K562 (cell line): ENCODE results near the gene PDCD1. TPM values are rescaled to one million over a fixed set of nuclear protein-coding genes. Genes with fewer than 3 reads are reported as not detected.
"Not testable (repeated sequence)": the region's sequence is repeated elsewhere in the genome, so short reads cannot be mapped to it uniquely, and the experiment has no call there.

Experiments used
- ATAC-seq: fragments of 200-7000 bp; cut with Tn5 transposase; 3 replicates; pipeline ENCODE4 v1.9.1; 2020; ENCODE audit warnings: moderate library complexity
- BruUV-seq: library from RNA; stranded (reverse); fragments of 400-500 nt; replicated peaks from 2 replicates; lab custom pipeline; 2021; lab: Mats Ljungman, UMichigan
- CTCF ChIA-PET: fragments of 300-600 bp; formaldehyde crosslinking; extraction: SDS; loops from one replicate; lab custom pipeline; 2021; ENCODE audit warnings: low intra/inter-chr PET ratio; lab: Yijun Ruan, JAX
- POLR2A ChIA-PET: fragments of 300-600, 350-650 bp; sonication (Branson Sonifier 250); formaldehyde crosslinking; extraction: SDS; loops from one replicate; lab custom pipeline; 2021; ENCODE audit warnings: antibody characterized with exemption, inconsistent platforms; lab: Yijun Ruan, JAX
- DNase-seq, 4 experiments: peaks; one replicate each; pipeline versions ENCODE4 v3.0.0 to v3.0.0-alpha.2; 2011 to 2018; ENCODE audit warnings: low spot score in 3 of 4, mixed read lengths in 3 of 4; ENCODE audit errors: extremely low read depth in 1 of 4
- FAIRE-seq: peaks from 2 replicates; lab custom pipeline; 2011; peaks lifted over from hg19 to GRCh38; lab: Jason Lieb, UNC
- H2AFZ ChIP-seq: 2 replicates; pipeline ENCODE4 v1.6.0; 2011; ENCODE audit warnings: low read depth, low read length, control low read depth, inconsistent platforms
- H3K27ac ChIP-seq: fragments of 200-600 bp; 3 replicates; pipeline ENCODE4 v1.8.0; 2011; ENCODE audit warnings: low read depth, mild to moderate bottlenecking, control low read depth, inconsistent platforms, low read length, moderate library complexity, mixed read lengths; ENCODE audit errors: extremely low read depth
- H3K27me3 ChIP-seq, 2 experiments: fragments of 300-600 bp in 1 of 2; 2 replicates in 1 of 2; 3 replicates in 1 of 2; pipeline versions ENCODE4 v1.6.0 to v1.8.0; 2011; ENCODE audit warnings: inconsistent platforms in 2 of 2, low read length in 2 of 2, mild to moderate bottlenecking in 1 of 2, mixed read lengths in 1 of 2, moderate library complexity in 1 of 2; ENCODE audit not compliant: control insufficient read depth in 2 of 2, insufficient read depth in 2 of 2
- H3K36me3 ChIP-seq: fragments of 300-600 bp; 3 replicates; pipeline ENCODE4 v1.8.0; 2011; ENCODE audit warnings: mild to moderate bottlenecking, low read length, inconsistent platforms; ENCODE audit not compliant: control insufficient read depth, insufficient read depth
- H3K4me1 ChIP-seq, 2 experiments: fragments of 200-600 bp in 1 of 2; replicated peaks in 1 of 2; 2 replicates in 1 of 2; 3 replicates in 1 of 2; pipeline versions ENCODE4 v1.5.1 to v1.8.0; 2011; ENCODE audit warnings: inconsistent platforms in 2 of 2, low read length in 2 of 2, mild to moderate bottlenecking in 1 of 2, mixed read lengths in 1 of 2, moderate library complexity in 1 of 2; ENCODE audit not compliant: control insufficient read depth in 2 of 2, insufficient read depth in 2 of 2
- H3K4me2 ChIP-seq: 2 replicates; pipeline ENCODE4 v1.6.1; 2011; ENCODE audit warnings: low read length, control low read depth, inconsistent platforms, mixed read lengths; ENCODE audit not compliant: insufficient read depth
- H3K4me3 ChIP-seq: fragments of 200-600 bp; sonication (generic), shearing (Covaris generic); 2 replicates; pipeline ENCODE4 v1.5.1; 2016; ENCODE audit warnings: control low read depth, inconsistent platforms
- H3K79me2 ChIP-seq: fragments of 200-600 bp; 3 replicates; pipeline ENCODE4 v1.8.0; 2011; ENCODE audit warnings: low read length, inconsistent platforms; ENCODE audit not compliant: control insufficient read depth, insufficient read depth
- H3K9ac ChIP-seq, 2 experiments: 2 replicates each; pipeline versions ENCODE4 v1.6.0 to v1.6.1; 2011; ENCODE audit warnings: low read depth in 2 of 2, low read length in 2 of 2, control low read depth in 1 of 2, inconsistent platforms in 1 of 2, mild to moderate bottlenecking in 1 of 2, mixed read lengths in 1 of 2; ENCODE audit not compliant: insufficient read depth in 1 of 2
- H3K9me1 ChIP-seq: one replicate; pipeline ENCODE4 v1.6.0; 2011; ENCODE audit warnings: inconsistent platforms, mild to moderate bottlenecking, low read length, moderate library complexity; ENCODE audit not compliant: control insufficient read depth, insufficient read depth
- H3K9me3 ChIP-seq: replicated peaks from 2 replicates; pipeline ENCODE4 v1.5.1; 2011; ENCODE audit warnings: low read depth, low read length, inconsistent platforms; ENCODE audit not compliant: control insufficient read depth, insufficient read depth
- H4K20me1 ChIP-seq: replicated peaks from 2 replicates; pipeline ENCODE4 v1.6.1; 2011; ENCODE audit warnings: low read length, inconsistent platforms, mixed read lengths; ENCODE audit not compliant: control insufficient read depth, insufficient read depth
- ETV5 ChIP-seq: sonication (generic); formaldehyde crosslinking; IDR thresholded peaks from 2 replicates; pipeline ENCODE4 v1.4.0; 2020; ENCODE audit warnings: low read depth, mild to moderate bottlenecking, missing genetic modification reagents
- GABPB1 ChIP-seq: sonication (generic); formaldehyde crosslinking; IDR thresholded peaks from 2 replicates; pipeline ENCODE4 v1.8.0; 2022; ENCODE audit warnings: mild to moderate bottlenecking, missing genetic modification reagents
- MBD1 ChIP-seq: fragments of 250-450 bp; sonication (Bioruptor Pico); IDR thresholded peaks from 2 replicates; pipeline ENCODE4 v1.8.0; 2022; ENCODE audit warnings: inconsistent platforms
- STAG1 ChIP-seq: sonication (generic); formaldehyde crosslinking; IDR thresholded peaks from 2 replicates; pipeline ENCODE4 v1.5.0; 2020; ENCODE audit warnings: missing genetic modification reagents, borderline replicate concordance
- ZNF232 ChIP-seq: sonication (generic); formaldehyde crosslinking; IDR thresholded peaks from 2 replicates; pipeline ENCODE4 v1.8.0; 2022; ENCODE audit warnings: mild to moderate bottlenecking, missing genetic modification reagents
- ZNF431 ChIP-seq: sonication (generic); formaldehyde crosslinking; IDR thresholded peaks from 2 replicates; pipeline ENCODE4 v1.8.0; 2022; ENCODE audit warnings: mild to moderate bottlenecking, missing genetic modification reagents
- WGBS: fragments of 100-300 bp; shearing (Covaris generic); methylation state at CpG from one replicate; pipeline ENCODE4 v1.1.6; 2016; ENCODE audit warnings: low coverage, mixed read lengths; ENCODE audit not compliant: insufficient coverage; ENCODE audit errors: missing lambda C conversion rate; 5-methylcytosine and 5-hydroxymethylcytosine counted together
- in situ Hi-C: fragments of 300-500 bp; cut with MboI; formaldehyde crosslinking; loops from 4 replicates; pipeline ENCODE4 v1.15.0; 2018; ENCODE audit warnings: inconsistent platforms, mixed read lengths
- intact Hi-C: fragments of 100-400 bp; cut with micrococcal nuclease; formaldehyde crosslinking; loops from 2 replicates; pipeline ENCODE4 v1.14.2; 2022
- polyA plus RNA-seq, 8 experiments: library from polyadenylated mRNA; depleted of rRNA in 4 of 8; stranded (reverse) in 5 of 8; unstranded in 3 of 8; fragments of >200 nt; fragmentation: Nextera tagmentation in 2 of 8; fragmentation: Illumina TruSeq in 1 of 8; extraction: Ambion mirVana in 2 of 8; extraction: Trizol in 1 of 8; gene quantifications; 2 replicates each; pipeline versions ENCODE4 v1.2.1 to v1.2.3, GENCODE V29; 2011 to 2014; ENCODE audit warnings: inconsistent platforms in 1 of 8, missing spikeins in 1 of 8
- total RNA-seq, 7 experiments: library from RNA; depleted of rRNA in 6 of 7; stranded (reverse); fragments of >200 nt in 6 of 7; fragmentation: Illumina TruSeq in 2 of 7; extraction: Trizol in 2 of 7; gene quantifications; 2 replicates each; pipeline versions ENCODE4 v1.2.1 to v1.2.3, GENCODE V29; 2011 to 2021; ENCODE audit warnings: low replicate concordance in 1 of 7
- TF ChIP-seq, protein P1 (sequence below): sonication (generic); formaldehyde crosslinking; IDR thresholded peaks from 2 replicates; pipeline ENCODE4 v1.9.0; 2022; ENCODE audit warnings: mild to moderate bottlenecking, missing genetic modification reagents
- TF ChIP-seq, protein P2 (sequence below), 2 experiments: IDR thresholded peaks; 2 replicates each; pipeline ENCODE4 v1.6.1; 2011; ENCODE audit warnings: borderline replicate concordance in 1 of 2, control low read depth in 1 of 2, low read depth in 1 of 2, low read length in 1 of 2, mild to moderate bottlenecking in 1 of 2, mixed read lengths in 1 of 2, moderate library complexity in 1 of 2; ENCODE audit not compliant: insufficient read depth in 1 of 2, insufficient read length in 1 of 2, poor library complexity in 1 of 2, severe bottlenecking in 1 of 2; ENCODE audit errors: extremely low read depth in 1 of 2
- TF ChIP-seq, protein P3 (sequence below): sonication (generic); formaldehyde crosslinking; IDR thresholded peaks from 2 replicates; pipeline ENCODE4 v1.5.0; 2020; ENCODE audit warnings: missing genetic modification reagents
- TF ChIP-seq, protein P4 (sequence below): sonication (generic); formaldehyde crosslinking; IDR thresholded peaks from 2 replicates; pipeline ENCODE4 v1.9.0; 2022; ENCODE audit warnings: mild to moderate bottlenecking, missing genetic modification reagents
- TF ChIP-seq, protein P5 (sequence below): sonication (generic); formaldehyde crosslinking; IDR thresholded peaks from 2 replicates; pipeline ENCODE4 v1.4.0; 2020; ENCODE audit warnings: mild to moderate bottlenecking, missing genetic modification reagents

PDCD1 gene
- total and polyA plus RNA-seq, 9 of the 15 experiments (the other 6 are each of a cell fraction or from before 2014, with no cell fraction given) = 0.15 to 2.5 (median 1.0) TPM; not detected in 2

DNA sequence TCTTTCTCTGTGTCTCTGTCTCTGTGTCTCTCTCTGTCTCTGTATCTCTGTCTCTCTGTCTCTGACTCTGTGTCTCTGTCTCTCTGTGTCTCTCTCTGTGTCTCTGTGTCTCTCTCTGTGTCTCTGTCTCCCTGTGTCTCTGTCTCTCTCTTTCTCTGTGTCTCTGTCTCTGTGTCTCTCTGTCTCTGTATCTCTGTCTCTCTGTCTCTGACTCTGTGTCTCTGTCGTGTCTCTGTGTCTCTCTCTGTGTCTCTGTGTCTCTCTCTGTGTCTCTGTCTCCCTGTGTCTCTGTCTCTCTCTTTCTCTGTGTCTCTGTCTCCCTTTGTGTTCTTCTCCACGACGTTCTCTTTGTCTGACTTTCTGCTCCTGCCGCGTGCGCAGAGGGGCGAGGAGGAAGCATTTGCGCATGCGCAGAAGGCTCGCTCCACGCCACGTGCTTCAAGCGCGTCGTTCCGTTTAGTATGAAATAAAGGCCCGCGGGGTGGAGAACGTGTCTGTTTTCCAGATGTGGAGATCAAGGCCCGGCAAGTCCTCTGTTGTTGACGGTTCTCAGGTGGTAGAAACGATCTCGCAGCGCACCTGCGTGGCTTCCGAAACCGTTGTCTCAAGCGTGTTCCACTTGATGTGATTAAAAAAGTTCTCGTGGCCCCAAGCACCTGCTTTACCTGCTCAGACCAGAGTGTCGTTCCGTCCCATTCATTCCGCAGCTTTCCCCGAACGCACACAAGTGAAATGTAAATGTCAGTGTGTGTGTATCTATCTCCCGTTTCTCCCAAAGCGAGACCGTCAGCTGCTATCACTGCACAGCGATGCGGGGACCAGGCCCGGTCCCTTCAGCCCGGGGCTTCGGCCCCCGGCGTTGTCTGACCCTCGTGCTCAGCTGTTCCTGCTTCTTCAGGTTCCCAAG, 34.9 kb downstream of the PDCD1 start:
- H3K27me3 ChIP-seq, CTCF ChIA-PET, FAIRE-seq, intact Hi-C loops, POLR2A ChIA-PET, BruUV-seq, H3K9me3 ChIP-seq, H4K20me1 ChIP-seq, in situ Hi-C loops, H3K4me3 ChIP-seq, H3K9me1 ChIP-seq, H3K79me2 ChIP-seq, H3K36me3 ChIP-seq: not testable (repeated sequence)
- H3K9ac ChIP-seq = peak overlapping the region in 1 of 2 experiments; percentile 52; a peak in 1 of 4 replicates
- H3K4me2 ChIP-seq = peak overlapping the region; percentile 51
- H3K27ac ChIP-seq = 0 out of 3 replicates have a peak overlapping the region, but pooled peaks have one; percentile 26
- 20% methylated on average over 21 of the region's 45 CpGs for WGBS
- H3K4me1 ChIP-seq = peaks cover 8 to 35% of the 10 kb centered on the region in 2 experiments; a peak in 4 of 5 replicates
- peak; percentile 39; the same call in 1 of the 3 replicates for ATAC-seq
- peak overlapping the region; percentile 90 for H2AFZ ChIP-seq
- peak; percentile 49 to 63 (median 54) for DNase-seq
- TF ChIP-seq, protein P1, sequence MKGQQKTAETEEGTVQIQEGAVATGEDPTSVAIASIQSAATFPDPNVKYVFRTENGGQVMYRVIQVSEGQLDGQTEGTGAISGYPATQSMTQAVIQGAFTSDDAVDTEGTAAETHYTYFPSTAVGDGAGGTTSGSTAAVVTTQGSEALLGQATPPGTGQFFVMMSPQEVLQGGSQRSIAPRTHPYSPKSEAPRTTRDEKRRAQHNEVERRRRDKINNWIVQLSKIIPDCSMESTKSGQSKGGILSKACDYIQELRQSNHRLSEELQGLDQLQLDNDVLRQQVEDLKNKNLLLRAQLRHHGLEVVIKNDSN (CRISPR knock-in tag) = peak; percentile 75
- TF ChIP-seq, protein P2, sequence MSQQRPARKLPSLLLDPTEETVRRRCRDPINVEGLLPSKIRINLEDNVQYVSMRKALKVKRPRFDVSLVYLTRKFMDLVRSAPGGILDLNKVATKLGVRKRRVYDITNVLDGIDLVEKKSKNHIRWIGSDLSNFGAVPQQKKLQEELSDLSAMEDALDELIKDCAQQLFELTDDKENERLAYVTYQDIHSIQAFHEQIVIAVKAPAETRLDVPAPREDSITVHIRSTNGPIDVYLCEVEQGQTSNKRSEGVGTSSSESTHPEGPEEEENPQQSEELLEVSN (IDR thresholded peaks at IDR 0.05; ENCODE audit: borderline replicate concordance in 1 of 2, extremely low read depth in 1 of 2, insufficient read depth in 1 of 2, insufficient read length in 1 of 2, low read depth in 1 of 2, low read length in 1 of 2, poor library complexity in 1 of 2, severe bottlenecking in 1 of 2) = peak; percentile 78 to 94
- TF ChIP-seq, protein P3, sequence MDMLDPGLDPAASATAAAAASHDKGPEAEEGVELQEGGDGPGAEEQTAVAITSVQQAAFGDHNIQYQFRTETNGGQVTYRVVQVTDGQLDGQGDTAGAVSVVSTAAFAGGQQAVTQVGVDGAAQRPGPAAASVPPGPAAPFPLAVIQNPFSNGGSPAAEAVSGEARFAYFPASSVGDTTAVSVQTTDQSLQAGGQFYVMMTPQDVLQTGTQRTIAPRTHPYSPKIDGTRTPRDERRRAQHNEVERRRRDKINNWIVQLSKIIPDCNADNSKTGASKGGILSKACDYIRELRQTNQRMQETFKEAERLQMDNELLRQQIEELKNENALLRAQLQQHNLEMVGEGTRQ (CRISPR knock-in tag) = peak; percentile 32; the same call in 1 of the 2 replicates
- TF ChIP-seq ZNF431 (CRISPR knock-in tag) (peak; percentile 80; the same call in 1 of the 2 replicates), ETV5 (0 out of 2 replicates have a peak, but pooled peaks have one; percentile 37), STAG1 (0 out of 2 replicates have a peak, but pooled peaks have one; percentile 33), GABPB1 (CRISPR knock-in tag) (0 out of 2 replicates have a peak, but pooled peaks have one; percentile 49), ZNF232 (CRISPR knock-in tag) (peak; percentile 85; the same call in 1 of the 2 replicates), MBD1 (CRISPR knock-in tag) (peak; percentile 93)
- TF ChIP-seq, protein P4, sequence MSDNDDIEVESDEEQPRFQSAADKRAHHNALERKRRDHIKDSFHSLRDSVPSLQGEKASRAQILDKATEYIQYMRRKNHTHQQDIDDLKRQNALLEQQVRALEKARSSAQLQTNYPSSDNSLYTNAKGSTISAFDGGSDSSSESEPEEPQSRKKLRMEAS (CRISPR knock-in tag) = peak; percentile 98
- TF ChIP-seq, protein P5, sequence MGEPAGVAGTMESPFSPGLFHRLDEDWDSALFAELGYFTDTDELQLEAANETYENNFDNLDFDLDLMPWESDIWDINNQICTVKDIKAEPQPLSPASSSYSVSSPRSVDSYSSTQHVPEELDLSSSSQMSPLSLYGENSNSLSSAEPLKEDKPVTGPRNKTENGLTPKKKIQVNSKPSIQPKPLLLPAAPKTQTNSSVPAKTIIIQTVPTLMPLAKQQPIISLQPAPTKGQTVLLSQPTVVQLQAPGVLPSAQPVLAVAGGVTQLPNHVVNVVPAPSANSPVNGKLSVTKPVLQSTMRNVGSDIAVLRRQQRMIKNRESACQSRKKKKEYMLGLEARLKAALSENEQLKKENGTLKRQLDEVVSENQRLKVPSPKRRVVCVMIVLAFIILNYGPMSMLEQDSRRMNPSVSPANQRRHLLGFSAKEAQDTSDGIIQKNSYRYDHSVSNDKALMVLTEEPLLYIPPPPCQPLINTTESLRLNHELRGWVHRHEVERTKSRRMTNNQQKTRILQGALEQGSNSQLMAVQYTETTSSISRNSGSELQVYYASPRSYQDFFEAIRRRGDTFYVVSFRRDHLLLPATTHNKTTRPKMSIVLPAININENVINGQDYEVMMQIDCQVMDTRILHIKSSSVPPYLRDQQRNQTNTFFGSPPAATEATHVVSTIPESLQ (CRISPR knock-in tag) = peak; percentile 89; the same call in 1 of the 2 replicates
